GM12873 (cell line): ENCODE results near the gene DSTN.

Experiments used
- CTCF ChIP-seq: IDR thresholded peaks from 2 replicates; pipeline ENCODE4 v1.5.1; 2012; ENCODE audit warnings: low read depth, mild to moderate bottlenecking, moderate library complexity, low read length, control low read depth; ENCODE audit not compliant: insufficient read depth; ENCODE audit errors: missing control alignments

DSTN gene

DNA sequence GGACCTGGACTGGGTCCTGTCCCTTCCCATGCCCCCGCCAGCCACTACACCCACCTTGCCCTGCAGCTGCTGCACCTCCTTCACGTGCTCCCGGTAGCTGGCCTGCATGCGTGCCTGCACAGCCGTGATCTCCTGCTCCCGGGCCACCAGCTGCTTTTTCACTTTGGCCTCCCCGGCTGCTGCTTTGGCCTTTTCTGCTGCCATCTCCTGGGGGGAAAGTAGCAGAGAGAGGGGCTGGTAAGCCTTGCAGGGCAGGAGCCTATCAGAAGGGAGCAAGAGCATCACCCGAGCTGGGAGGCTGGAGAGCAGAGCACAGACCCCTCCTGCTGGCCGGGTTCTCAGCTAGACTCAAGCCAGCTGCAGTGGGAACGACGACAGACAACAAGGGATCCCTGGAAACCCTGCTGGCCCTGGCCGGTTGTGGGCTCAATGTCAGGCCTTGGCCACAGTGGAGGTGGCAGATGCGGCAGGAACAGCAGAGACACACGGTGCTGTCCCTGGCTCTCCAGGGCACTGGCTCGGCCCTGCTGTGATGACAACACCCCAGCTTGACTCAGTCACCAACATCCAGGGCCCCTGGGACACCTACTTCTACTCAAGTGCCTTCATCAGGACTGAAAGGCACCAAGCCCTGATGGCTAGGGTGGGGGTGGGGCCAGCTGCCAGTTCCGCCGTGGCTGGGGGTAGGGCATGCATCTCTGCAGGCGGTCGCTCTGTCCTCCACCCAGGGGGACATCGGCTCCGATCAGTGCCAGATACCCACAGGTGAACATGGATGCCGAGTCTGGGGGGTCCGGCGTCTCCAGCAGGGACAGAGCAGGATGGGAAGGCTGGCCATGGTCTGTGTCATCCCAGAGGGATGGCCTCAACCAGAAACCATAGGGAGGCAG, 66.9 kb downstream of the DSTN start:
- no peak for TF ChIP-seq CTCF

GRCh38 chr20:17637413-17637780, 67.5 kb downstream of the DSTN start:
- no peak for TF ChIP-seq CTCF

DNA sequence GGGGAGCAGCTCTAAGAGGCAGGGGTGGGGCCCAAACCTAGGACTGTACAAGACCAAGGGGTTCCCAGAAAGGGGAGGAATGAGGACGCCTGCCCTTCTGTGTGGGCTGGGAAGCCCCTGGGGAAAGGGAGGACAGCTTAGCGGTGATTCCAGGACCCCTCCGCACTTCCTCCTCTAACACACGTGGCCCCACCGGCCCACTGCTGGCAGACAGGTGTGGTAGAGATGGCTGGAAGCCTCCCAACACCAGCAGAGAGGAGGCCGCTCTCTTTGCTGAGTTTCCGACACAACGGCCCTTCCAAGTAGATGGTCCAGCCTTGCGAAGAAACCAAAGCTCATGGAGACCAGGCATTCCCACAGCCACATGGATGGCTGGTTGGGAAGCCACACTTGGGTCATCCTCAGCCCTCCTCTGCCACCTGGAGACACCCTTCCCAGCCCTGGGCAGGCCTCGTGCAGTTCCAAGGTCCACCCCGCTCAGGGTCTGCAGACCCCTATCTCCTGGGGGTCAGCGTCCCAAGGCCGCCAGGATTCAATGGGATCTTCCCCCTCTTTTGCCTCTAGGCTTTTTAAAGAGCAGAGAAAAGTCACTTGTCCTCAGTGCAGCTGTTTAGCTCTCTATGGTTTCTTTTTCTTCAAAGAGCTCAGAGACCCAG, 68.2 kb downstream of the DSTN start:
- TF ChIP-seq CTCF = no peak

DNA sequence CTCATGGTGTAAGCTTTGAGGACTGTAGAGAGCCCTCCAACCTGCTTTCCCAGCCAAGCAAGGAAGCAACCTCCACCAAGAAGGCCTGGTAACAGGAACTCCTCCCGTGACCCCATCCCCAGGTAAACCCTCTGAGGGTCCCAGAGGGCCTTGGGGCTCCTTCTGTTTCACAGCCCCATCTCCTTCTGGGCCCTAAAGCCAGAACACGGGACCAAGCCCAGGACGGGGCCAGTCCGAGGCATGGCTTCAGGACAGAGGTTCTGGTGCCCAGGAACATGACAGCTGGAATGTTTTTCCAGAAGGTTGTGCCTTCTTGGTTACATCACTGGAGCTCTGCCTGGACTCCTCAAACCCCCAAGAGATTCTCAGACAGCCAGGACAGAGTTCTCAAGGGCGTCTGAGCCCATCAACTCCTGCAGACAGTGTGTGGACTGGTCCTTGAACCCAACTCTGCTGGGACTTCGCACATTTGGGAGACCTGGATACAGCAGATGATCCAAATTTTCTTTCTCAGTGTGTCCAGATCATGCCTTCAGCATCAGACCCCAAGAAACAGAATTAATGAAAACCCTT, 69.0 kb downstream of the DSTN start:
- no peak for TF ChIP-seq CTCF

- TF ChIP-seq CTCF = no peak
These were observed 70.4 kb downstream of the DSTN start for GRCh38 chr20:17640146-17640874.

DNA sequence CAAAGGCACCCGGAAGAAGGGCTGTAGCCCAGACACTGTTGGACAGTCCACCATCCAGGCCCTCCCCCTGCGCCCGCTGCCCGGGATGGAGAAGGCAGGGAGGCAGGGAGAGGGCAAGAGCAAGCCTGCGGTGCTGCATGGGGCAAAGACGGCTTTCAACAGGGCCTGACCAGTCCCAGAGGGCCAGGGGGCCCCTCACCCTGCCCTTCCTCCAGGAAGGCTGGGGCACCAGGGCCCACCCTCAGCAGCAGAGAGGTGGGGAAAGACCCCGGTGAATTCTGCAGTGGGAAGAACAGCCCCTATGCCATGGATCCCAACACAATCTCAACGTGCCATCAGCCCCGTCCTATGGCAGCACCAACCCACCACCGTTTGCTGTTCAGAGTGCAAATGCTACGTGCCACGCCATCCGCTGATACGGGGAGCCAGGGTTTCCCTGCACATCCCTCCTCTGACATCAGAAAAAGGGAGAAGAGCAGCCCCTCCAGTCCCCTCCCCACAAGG, 71.1 kb downstream of the DSTN start:
- TF ChIP-seq CTCF = no peak

DNA sequence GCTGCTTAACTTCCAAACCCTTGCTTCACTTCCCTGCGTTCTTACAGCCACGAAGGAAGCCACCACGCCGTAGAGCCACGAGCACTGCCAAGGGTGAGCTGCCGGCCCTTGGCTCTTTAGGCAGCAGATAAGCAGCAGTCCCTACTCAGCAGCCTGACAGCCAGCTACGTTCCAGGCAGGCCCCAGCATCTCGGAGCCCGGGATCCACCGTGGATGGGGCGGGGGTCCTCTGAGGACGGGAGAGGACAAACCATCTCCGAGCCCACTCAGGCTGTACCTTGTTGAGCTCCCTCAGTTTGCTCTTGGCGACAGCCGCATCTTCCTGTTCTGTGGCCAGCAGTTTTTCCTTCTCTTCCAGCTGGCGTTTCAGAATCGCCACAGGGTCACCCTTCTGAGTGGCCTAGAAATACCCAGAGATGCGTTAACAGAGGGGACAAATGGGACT, 71.7 kb downstream of the DSTN start:
- no peak for TF ChIP-seq CTCF
